ENCODE data around the gene KIF2C. TPM values are rescaled to one million over a fixed set of nuclear protein-coding genes. Genes with fewer than 3 reads are reported as not detected.

The KIF2C gene
- total RNA-seq, 4 donors from 2014 or later: 2.1 to 5.0 (median 3.9) TPM

DNA sequence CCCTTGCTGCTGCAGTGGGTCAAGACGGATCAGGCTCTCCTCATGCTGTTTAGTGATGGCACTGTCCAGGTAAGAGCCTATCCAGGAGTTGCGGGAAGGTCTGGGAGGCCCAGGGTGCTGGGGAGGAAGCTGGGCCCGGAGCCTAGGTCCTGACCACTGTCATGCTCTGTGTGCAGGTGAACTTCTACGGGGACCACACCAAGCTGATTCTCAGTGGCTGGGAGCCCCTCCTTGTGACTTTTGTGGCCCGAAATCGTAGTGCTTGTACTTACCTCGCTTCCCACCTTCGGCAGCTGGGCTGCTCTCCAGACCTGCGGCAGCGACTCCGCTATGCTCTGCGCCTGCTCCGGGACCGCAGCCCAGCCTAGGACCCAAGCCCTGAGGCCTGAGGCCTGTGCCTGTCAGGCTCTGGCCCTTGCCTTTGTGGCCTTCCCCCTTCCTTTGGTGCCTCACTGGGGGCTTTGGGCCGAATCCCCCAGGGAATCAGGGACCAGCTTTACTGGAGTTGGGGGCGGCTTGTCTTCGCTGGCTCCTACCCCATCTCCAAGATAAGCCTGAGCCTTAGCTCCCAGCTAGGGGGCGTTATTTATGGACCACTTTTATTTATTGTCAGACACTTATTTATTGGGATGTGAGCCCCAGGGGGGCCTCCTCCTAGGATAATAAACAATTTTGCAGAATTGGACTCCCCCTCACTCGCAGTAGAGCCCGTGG, 65.8 kb downstream of the KIF2C start:
- 88% methylated on average over 18 of the region's 20 CpGs for WGBS
- DNase-seq (ENCODE audit: low spot score in 2 of 2): peak; percentile 63 to 70

DNA sequence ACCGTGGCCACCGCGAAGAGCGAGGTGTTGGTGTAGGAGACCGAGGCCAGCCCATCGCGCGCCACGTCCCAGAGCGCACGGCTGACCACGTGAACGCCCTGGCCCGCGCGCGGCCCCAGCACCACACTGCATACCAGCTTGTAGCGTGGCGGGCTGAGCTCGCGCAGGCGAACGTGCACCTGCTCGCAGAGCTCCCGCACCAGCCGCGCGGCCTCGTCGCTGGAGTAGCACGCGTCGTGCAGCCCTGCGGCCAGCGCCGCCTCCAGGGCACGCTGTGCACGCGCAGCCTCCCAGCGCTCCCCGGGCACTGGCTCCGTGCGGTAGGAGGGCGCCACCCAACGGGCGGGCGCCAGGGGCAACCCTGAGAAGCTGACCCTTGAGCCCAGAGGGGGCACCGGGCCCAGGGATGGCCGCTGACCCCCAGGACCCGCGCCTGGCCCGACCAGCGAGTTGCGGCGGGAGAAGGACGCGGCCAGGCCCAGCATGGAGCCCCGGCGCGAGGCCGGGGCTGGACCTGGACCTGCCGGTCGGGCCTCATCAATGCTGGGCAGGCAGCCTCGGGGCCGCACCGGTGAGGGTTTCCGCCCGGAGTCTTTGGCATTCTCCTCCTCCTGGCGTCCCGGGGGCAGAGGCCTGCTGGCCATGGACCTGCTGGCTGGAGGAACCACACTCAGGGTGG, 66.5 kb downstream of the KIF2C start:
- Histone ChIP-seq H3K4me1 (peaks cover 83% of the 10 kb centered on the region), H3K4me3 (no peak overlapping the region), H3K36me3 (peaks cover 44% of the 10 kb centered on the region), H3K27me3 (no peaks in the 10 kb centered on the region), H3K27ac (peak overlapping the region; percentile 94), H3K9me3 (no peaks in the 10 kb centered on the region)
- WGBS: over 99% methylated on average over 18 of the region's 70 CpGs
- TF ChIP-seq, protein P1, sequence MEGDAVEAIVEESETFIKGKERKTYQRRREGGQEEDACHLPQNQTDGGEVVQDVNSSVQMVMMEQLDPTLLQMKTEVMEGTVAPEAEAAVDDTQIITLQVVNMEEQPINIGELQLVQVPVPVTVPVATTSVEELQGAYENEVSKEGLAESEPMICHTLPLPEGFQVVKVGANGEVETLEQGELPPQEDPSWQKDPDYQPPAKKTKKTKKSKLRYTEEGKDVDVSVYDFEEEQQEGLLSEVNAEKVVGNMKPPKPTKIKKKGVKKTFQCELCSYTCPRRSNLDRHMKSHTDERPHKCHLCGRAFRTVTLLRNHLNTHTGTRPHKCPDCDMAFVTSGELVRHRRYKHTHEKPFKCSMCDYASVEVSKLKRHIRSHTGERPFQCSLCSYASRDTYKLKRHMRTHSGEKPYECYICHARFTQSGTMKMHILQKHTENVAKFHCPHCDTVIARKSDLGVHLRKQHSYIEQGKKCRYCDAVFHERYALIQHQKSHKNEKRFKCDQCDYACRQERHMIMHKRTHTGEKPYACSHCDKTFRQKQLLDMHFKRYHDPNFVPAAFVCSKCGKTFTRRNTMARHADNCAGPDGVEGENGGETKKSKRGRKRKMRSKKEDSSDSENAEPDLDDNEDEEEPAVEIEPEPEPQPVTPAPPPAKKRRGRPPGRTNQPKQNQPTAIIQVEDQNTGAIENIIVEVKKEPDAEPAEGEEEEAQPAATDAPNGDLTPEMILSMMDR (IDR thresholded peaks at IDR 0.05): no peak
- TF ChIP-seq POLR2A (IDR thresholded peaks at IDR 0.05) (no peak), POLR2AphosphoS5 (IDR thresholded peaks at IDR 0.05) (no peak), EP300 (IDR thresholded peaks at IDR 0.05) (no peak)
- peak; percentile 74 to 81 for DNase-seq (ENCODE audit: low spot score in 2 of 2)

More for the DNA sequence above, 65.8 kb downstream of the KIF2C start:
- TF ChIP-seq EP300 (IDR thresholded peaks at IDR 0.05) (no peak), POLR2A (IDR thresholded peaks at IDR 0.05) (no peak), POLR2AphosphoS5 (IDR thresholded peaks at IDR 0.05) (no peak)
- TF ChIP-seq, protein P1 (IDR thresholded peaks at IDR 0.05): no peak
- Histone ChIP-seq H3K27ac (peak overlapping the region; percentile 16), H3K9me3 (no peaks in the 10 kb centered on the region), H3K4me3 (no peak overlapping the region), H3K36me3 (peaks cover 44% of the 10 kb centered on the region), H3K27me3 (no peaks in the 10 kb centered on the region), H3K4me1 (peaks cover 80% of the 10 kb centered on the region)

- no peaks in the 10 kb centered on the region for H3K27me3 ChIP-seq
- peaks cover 44% of the 10 kb centered on the region for H3K36me3 ChIP-seq
- H3K27ac ChIP-seq: peak within 1 kb of the TSS; percentile 94
- no peaks in the 10 kb centered on the region for H3K9me3 ChIP-seq
- 0% methylated on average over 2 of the region's 7 CpGs for WGBS
- TF ChIP-seq POLR2A (IDR thresholded peaks at IDR 0.05): no peak
- TF ChIP-seq, protein P1 (IDR thresholded peaks at IDR 0.05): no peak
- TF ChIP-seq EP300 (IDR thresholded peaks at IDR 0.05): no peak
- no peak for TF ChIP-seq POLR2AphosphoS5 (IDR thresholded peaks at IDR 0.05)
- peak in 1 of 2 donors; percentile 62 for DNase-seq (ENCODE audit: low spot score in 2 of 2)
- peaks cover 83% of the 10 kb centered on the region for H3K4me1 ChIP-seq
- peak within 1 kb of the TSS; percentile 33 for H3K4me3 ChIP-seq
Measured at GRCh38 chr1:44806704-44807363, 67.2 kb downstream of the KIF2C start, which contains the start of gene DYNLT4. DYNLT4 (minus strand) TSS chr1:44807351; CDS start chr1:44806668, 683 bp downstream.

- H3K4me1 ChIP-seq: peaks cover 83% of the 10 kb centered on the region
- WGBS: 0% methylated on average over 9 of the region's 16 CpGs
- TF ChIP-seq EP300 (IDR thresholded peaks at IDR 0.05) (no peak), POLR2A (IDR thresholded peaks at IDR 0.05) (peak; percentile 7 to 55), POLR2AphosphoS5 (IDR thresholded peaks at IDR 0.05) (peak; percentile 68 to 92 (median 84))
- TF ChIP-seq, protein P1 (IDR thresholded peaks at IDR 0.05): no peak
- H3K27ac ChIP-seq: peak overlapping the region; percentile 94
- DNase-seq (ENCODE audit: low spot score in 2 of 2): peak; percentile 99
- H3K9me3 ChIP-seq: no peaks in the 10 kb centered on the region
- H3K27me3 ChIP-seq: no peaks in the 10 kb centered on the region
- peak overlapping the region; percentile 33 for H3K4me3 ChIP-seq
- peaks cover 40% of the 10 kb centered on the region for H3K36me3 ChIP-seq
Measured at GRCh38 chr1:44807364-44808062, 67.9 kb downstream of the KIF2C start.

All from suprapubic skin (tissue), 4 donors.